ENCODE results near the gene HIRA.
"Not testable (repeated sequence)": the region's sequence is repeated elsewhere in the genome, so short reads cannot be mapped to it uniquely, and the experiment has no call there.

HIRA gene

DNA sequence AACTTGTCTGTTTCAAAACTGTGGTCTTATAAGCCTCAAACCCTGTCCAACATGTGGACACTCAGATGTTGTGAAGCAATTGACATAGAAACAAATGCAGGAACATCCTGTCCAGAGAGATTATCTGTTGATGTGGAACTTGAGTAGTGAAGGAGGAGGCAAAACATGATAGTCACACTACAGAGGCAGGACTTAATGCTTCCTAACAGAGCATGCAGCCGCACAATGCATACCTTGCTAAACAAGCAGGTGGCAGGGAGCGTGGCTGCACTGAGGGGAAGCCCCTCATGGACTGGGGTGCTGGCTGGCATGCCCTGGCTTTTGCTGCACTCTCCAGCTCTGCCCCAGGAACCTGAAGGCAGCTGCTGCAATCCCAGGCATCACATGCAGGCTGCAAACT, 10.6 kb upstream of the HIRA start:
- no peak for DNase-seq

GRCh38 chr22:19440411-19441195, 9.1 kb upstream of the HIRA start:
- DNase-seq, result no peak

DNA sequence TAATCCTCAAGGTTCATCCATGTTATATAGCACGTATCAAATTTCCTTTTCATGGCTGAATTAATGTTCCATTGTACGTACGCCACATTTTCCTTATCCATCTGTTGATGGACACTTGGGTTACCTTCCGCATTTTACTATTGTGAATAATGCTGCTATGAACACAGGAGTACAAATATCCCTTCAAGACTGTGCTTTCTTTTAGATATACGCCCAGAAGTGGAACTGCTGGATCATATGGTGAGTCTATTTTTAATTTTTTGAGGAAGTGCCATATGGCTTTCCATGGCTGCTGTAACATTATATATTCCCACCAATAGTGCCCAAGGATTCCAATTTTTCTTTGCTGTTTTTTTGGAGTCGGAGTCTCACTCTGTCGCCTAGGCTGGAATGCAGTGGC, 6.8 kb upstream of the HIRA start:
- DNase-seq, result no peak

- not testable (repeated sequence) for DNase-seq
These were observed 5.1 kb upstream of the HIRA start for GRCh38 chr22:19436444-19437161.

DNA sequence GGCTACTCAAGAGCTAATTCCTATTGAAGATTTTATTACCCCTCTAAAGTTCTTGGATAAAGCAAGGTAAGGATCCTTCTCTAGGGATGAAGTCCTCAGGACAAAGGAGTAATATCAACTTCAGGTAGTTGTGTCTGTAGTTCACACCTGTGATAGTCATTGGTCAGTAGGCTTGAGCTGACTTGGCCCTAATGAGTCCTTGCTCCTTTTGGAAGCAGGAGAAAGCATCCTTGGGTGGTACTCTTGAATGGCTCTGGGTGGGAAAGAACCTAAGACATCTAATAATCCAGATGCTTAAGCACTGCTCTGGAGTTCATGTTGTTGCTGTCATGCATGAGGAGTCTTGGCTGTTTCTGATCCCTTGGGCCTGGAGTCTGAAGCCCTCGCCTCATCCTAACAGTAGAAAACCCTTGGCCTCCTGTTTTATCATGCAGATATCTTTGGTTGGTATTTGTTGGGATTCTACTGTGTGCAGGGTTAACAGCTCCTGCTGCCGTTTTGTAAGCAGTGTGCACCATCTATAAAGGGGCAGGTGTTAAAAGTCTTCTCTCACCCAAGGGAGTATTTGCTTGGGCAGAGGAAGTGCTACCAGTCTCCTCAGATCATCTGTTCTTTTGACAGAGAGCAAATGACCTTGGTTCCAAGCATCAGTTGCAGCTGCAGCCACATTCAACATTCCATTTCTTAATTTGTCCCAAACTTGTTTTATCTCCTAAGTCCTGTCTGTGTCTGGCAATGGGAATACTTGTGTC, 3.5 kb upstream of the HIRA start:
- DNase-seq, result no peak

DNA sequence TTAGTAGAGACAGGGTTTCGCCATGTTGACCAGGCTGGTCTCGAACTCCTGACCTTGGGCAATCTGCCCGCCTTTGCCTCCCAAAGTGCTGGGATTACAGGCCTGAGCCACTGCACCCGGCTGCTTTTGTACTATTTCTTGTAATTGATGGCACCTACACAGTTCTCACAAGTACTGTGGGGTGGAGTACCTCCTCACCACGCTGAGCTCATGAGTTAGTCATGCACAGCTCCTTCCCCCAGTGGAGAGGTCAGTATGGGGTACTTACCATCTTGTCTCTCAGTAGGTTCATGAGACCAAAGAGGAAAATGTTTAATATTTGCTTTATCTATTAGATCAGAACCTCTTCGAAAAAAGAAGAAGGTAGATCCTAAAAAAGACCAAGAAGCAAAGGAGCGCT, 2.9 kb upstream of the HIRA start:
- DNase-seq, result no peak

DNA sequence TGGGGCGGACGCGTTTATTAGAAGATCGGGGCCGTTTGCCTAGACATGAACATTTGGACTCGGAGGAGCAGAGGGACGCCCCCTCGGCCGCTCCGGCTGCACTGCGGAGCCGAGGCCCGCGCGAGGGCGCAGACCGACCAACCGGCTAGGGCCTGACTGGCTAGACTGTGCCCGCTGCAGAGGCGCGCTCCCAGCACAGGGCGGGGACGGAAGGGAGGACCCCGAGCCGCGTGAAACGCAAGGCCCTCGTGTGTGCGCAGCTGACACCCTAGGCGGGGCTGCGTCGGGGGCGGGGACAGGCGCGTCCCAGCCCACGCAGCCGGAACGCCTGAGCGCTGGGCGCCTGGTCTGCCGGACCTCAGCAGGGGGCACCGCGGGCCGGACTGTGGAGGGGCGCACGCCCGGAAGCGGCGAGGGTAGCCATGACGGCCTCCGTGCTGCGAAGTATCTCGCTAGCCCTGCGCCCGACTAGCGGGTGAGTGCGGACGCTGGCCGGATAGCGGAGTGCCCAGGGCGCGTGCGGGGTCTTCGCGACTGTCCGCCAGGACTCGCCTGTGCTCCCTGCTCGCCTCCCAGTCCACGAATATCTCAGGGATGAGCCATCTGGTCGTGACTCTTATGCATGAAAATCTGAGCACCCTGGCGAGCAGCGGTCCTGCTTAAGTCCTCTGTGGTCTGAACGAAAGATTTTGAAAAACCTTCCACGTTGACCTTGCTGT, 759 bp upstream of the HIRA start, which contains the start of gene MRPL40:
Gene MRPL40, plus strand, starts transcription at position 413 of the 719 bp plus-strand sequence. Its CDS starts 10 bp downstream, at position 423.
- DNase-seq, result peak; percentile 93

GRCh38 chr22:19430890-19431541, 517 bp downstream of the HIRA start:
- DNase-seq, result no peak

- peak; percentile 55 for DNase-seq
These were observed 1.3 kb downstream of the HIRA start for GRCh38 chr22:19429950-19430889.

- no peak for DNase-seq
These were observed 7.4 kb downstream of the HIRA start for GRCh38 chr22:19424186-19424500.

DNA sequence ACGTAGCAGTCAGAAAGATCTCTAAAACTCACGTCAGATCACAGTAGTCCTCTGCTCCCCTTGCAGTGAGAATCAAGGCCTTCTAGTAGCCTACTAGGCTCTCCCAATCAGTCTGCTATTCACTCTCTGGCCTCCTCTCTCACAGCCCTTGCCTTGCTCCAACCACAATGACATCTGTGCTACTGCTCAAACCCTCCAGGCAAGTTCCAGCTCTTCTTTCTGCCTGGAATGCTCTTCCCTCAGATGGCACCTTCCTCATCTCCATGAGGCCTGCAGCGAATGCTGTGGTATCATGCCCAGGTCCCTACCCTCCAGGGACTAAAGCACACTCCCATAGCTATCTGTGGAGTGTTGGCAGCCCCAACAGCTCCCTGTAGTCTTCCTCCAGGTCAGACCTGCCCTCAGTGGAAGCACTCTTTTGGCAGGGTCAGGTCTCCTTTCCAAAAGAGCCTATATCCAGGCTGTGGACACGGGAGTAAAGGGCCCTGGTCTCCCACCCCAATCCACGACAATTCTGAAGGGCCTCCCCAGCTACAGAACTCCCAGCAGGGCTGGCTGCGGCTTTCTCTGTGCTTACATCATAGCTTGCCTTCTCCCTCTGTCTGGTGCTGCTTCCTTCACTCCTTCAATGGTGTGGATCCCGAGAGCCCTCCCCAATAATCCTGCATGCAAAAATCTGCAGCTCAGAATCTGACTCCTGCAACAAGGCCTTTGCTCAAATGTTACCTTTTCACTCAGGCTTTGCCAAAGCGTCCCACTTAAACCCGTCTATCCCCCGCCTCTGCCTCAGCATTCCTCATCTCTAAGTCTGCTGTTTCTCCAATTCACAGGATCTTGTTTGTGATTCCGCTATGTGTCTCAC, 8.9 kb downstream of the HIRA start:
- DNase-seq, result no peak

DNA sequence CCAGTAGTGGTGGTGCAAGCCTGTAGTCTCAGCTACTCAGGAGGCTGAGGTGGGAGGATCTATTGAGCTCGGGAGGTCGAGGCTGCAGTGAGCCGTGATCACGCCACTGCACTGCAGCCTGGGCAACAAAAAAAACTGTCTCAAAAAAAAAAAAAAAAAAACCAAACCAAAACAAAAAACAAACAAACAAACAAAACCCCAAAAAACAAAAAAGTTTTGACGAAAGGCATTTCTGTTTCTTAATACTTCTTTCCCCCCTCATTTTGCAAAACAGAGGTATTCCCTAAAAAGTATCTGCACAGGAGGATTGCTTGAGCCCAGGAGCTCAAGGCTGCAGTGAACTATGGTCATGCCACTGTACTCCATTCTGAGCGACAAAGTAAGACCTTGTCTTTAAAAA, 11.2 kb downstream of the HIRA start:
- no peak for DNase-seq

DNA sequence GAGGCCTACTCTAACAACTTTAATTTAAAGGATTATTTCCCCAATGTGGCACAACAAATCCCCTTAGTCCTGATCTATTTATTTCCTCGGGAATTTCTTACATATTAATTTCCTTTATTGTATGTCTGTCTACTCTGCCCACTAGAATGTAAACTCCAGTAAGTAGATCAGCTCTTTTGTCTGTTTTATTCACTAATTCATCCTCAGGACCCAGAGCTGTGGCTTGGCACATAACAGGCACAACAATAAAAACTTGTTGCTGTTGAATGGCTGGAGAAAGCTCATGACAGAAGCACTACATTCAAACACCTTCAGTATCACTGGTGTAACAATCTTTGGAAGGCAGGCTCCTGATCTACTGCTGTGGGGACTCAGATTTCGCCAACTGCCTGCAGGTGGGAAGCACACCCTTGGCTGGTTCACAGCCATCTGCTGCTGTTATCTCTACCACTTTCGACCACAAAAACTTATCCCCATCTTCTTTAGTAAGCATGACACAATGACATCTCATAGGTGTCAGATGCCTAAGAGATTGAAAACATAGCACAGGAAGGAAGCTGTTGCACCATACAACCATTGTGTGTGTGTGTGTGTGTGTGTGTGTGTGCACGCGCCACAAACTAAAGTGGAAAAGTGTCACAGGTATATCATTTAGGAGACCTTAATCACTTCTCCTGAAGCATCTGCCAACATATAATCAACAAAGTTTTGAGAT, 11.9 kb downstream of the HIRA start:
- no peak for DNase-seq

- DNase-seq, result no peak
These were observed 12.5 kb downstream of the HIRA start for GRCh38 chr22:19419086-19419463.

DNA sequence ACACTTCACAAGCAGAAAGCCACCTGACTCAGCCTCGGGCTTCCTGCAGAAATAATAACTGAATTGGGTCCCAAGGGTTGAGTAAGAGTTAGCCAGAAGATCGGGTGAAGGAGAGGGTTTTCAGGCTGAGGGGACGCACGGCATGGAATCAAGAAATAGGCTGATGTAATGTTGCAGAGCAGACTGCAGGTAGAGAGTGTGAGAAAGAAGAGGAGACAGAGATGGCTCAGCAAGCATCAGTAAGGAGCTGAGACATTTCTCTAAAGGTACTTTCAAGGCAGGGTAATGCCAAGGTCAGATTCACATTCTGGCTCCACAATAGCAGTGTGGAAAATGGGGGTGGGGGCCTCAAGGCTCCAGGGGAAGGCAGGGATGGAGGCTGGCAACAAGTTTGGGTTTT, 18.6 kb downstream of the HIRA start:
- DNase-seq, result no peak

DNA sequence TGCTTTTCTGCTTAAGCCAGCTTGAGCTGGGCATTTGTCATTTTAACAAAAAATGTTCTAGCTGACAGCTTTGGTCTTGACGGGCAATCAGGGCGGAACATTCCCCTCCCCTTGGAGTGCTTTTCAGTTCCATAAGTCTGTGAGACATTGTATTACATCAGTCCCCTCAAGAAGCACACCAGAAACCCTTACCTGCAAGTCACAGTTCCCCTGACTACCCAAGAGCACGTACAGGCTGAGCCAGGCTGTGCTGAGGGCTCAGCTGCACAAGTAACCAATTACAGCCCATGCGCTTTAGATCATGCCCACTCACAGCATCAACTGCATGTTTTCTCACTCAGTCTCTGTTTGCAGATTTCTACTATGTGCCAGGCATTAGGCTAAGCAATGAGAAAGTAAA, 19.1 kb downstream of the HIRA start:
- no peak for DNase-seq

- DNase-seq, result no peak
These were observed 19.9 kb downstream of the HIRA start for GRCh38 chr22:19411690-19412045.

- no peak for DNase-seq
These were observed 20.4 kb downstream of the HIRA start for GRCh38 chr22:19410941-19411689.
